Activated CD4-positive, alpha-beta T cell treated with anti-CD3 and anti-CD28 coated beads, Interleukin-2, amount 50 U/mL, for 24 hours (primary cell): Measurements from ENCODE around the gene ICA1L.
"Not testable (repeated sequence)": the region's sequence is repeated elsewhere in the genome, so short reads cannot be mapped to it uniquely, and the experiment has no call there.

Experiments used
- DNase-seq, 2 donors: peaks; one replicate each; pipeline ENCODE4 v3.0.0-alpha.2; 2020; ENCODE audit warnings: low read depth in 1 of 2, low spot score in 1 of 2

The ICA1L gene

GRCh38 chr2:202871300-202872141, at the start of gene ICA1L:
ICA1L (minus strand) TSS chr2:202871766; CDS start chr2:202829009, 42,757 bp downstream.
- DNase-seq = peak; percentile 7 to 21

DNA sequence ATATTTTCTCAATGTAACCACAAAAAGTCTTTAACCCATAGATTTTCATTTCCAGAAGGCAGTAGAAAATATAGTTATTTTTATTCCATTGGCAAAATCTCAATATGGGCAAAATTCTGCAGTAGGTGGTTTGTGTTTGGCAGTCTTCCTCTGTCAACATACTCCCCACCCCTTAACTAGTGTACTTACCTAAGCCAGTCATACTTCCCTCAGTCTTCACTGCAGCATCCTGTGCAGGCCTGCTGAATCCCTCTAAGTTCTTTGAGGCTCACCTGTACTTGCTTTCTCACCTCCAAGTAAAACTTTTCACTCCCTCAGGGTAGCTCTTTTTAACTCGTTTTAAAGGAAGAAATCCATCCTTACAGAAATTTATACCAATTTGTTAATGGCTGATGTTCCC, 47.3 kb upstream of the ICA1L start:
- DNase-seq = no peak

- DNase-seq = peak in 1 of 2 donors; percentile 5
These were observed 41.0 kb upstream of the ICA1L start for GRCh38 chr2:202912342-202913201.

DNA sequence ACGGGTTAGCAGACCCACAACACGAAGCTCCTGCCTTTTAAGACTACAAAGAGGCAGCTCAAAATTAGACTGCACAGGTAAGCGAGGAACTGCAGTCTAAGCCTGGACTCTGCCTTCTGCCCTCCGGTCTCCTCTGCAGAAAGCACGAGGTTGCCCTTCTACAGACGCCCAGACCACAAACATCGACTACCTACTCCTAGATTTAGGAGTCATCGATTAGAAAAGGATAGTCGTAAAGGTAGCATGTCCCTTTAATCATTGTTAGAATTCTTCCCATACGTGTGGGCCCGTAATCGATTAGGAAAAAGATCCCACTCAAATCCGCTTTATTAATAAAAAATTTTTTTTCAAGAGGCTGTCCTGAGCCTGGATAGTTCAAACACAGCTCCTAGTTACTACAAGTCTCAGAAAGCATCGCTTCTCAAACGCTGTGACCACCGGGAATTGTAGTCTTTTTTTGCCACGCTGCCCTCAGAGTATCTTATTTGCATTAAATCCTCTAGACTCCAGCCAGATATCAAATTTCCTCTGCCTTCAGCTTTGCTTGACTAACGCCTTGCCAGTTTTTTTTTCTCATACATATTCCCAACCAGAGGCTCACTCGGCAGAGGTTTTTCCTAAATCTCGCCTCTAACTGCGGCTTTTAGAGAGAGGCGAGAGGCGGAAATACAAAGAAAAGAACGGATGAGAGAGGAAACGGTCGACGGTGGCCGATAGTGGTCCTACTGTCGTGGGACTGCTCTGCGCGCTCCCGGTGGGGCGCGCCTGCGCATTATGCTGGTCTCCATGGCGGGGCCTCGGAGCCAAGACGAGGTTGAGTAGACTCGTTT, 40.2 kb upstream of the ICA1L start, which contains the start of the genes CARF and WDR12:
Gene CARF (plus strand): TSS at position 764 of the 830 bp plus-strand sequence. CDS start 29,628 bp downstream, outside the sequence.
Gene WDR12 (minus strand): TSS at position 162 of the 830 bp plus-strand sequence. CDS start 197 bp downstream, outside the sequence.
- peak; percentile 71 to 85 for DNase-seq

DNA sequence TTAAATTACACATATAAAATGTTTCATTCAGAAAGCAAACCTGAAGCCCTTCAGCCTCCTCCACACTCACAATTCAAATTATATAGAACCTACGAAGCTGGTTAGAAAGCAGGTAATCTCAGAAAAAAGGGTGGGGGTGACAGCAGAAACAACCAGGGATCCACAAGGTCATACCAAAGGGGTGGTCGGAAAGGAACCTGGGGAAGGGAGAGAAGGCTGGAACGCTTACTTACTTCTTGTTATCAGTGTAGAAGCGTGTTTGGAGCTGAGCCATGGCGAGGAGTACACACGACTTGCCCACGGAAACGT, 39.6 kb upstream of the ICA1L start:
- no peak for DNase-seq

DNA sequence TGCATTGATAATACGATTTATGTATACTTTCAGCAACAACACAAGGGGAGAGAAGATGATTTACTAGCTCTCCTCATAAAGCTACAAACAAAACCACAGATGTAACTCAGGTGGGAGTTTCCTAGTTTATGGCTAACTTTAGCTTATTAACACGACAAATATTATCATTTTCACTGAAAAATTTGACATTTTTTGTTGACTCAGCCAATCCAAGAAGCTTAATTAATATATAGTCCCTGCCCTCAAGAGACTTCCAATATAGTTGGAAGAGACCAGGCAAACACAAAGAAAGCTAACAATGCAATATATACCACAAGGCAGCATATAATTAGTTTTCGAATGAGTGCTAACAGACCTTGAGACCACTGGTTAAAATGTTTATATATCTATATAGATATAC, 39.1 kb upstream of the ICA1L start:
- no peak for DNase-seq

DNA sequence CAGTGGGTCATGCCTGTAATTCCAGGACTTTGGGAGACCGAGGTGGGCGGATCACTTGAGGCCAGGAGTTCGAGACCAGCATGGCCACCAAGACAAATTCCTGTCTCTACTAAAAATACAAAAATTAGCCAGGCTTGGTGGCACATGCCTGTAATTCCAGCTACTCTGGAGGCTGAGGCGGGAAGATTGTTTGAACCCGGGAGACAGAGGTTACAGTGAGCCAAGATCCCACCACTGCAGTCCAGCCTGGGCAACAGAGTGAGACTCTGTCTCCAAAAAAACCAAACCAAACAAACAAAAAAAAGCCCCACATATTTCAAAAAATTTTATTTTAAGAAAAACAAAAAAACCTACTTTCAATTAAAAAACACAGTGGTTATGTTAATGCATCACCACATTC, 38.7 kb upstream of the ICA1L start:
- not testable (repeated sequence) for DNase-seq

- no peak for DNase-seq
These were observed 38.0 kb upstream of the ICA1L start for GRCh38 chr2:202909394-202910192.

DNA sequence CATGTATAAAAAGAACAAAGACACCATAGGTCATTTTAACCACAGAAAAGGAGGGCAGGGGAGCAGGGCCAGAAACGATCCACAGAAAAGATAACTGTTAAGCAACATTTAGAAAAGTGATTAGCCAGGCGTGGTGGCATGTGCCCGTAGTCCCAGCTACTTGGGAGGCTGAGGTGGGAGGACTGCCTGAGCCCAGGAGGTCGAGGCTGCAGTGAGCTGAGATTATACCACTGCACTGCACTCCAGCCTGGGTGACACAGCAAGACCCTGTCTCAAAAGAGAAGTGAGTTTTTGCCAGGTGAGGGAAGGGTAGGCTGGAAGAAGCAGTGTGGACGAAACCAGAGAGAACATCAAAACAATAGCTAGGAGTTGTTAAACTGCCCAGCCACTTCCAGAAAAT, 36.6 kb upstream of the ICA1L start:
- no peak for DNase-seq

DNA sequence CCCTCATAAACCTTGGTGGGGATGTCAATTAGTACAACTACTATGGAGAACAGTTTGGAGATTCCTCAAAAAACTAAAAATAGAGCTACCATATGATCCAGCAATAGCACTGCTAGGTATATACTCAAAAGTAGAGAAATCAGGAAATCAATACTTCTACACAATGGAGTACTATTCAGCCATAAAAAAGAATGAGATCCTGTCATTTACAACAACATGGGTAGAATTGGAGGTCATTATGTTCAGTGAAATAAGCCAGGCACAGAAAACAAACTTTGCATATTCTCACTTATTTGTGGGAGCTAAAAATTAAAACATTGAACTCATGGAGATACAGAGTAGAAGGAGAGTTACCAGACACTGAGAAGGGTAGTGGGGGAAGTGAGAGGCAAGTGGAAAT, 33.9 kb upstream of the ICA1L start:
- not testable (repeated sequence) for DNase-seq

- DNase-seq = no peak
These were observed 13.6 kb upstream of the ICA1L start for GRCh38 chr2:202885190-202885589.

GRCh38 chr2:202883987-202884675, 12.6 kb upstream of the ICA1L start:
- DNase-seq = no peak

DNA sequence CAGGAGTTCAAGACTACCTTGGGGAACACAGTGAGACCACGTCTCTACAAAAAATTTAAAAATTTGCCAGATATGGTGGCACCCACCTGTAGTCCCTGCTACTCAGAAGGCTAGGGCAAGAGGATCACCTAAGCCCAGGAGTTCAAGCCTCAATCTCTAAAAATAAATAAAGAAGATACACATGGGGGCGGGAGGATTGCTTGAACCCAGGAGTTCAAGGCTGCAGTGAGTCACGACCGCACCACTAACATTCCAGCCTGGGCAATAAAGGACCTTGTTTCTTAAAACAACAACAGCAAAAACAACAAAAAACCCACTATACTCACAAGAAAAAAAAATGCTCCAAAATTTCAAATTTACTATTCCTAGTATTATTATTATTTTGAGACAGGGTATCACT, 10.0 kb upstream of the ICA1L start:
- DNase-seq = no peak

- DNase-seq = no peak
These were observed 6.1 kb upstream of the ICA1L start for GRCh38 chr2:202877699-202878098.

GRCh38 chr2:202870431-202871299, 901 bp downstream of the ICA1L start:
- DNase-seq = peak; percentile 29 to 42

GRCh38 chr2:202861987-202862386, 9.6 kb downstream of the ICA1L start:
- DNase-seq = no peak

GRCh38 chr2:202858601-202859000, 13.0 kb downstream of the ICA1L start:
- DNase-seq = no peak

DNA sequence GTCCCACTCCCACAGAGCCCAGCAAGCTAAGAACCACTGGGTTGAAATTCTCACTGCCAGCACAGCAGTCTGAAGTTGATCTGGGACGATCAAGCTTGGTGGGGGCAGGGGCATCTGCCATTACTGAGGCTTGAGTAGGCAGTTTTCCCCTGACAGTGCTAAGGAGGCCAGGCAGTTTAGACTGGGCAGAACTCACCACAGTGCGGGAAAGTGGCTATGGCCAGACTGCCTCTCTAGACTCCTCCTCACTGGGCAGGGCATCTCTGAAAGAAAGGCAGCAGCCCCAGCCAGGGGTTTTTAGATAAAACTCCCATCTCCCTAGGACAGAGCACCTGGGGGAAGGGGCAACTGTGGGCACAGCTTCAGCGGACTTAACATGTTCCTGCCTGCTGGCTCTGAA, 22.2 kb downstream of the ICA1L start:
- not testable (repeated sequence) for DNase-seq

GRCh38 chr2:202848813-202849212, 22.8 kb downstream of the ICA1L start:
- no peak for DNase-seq
